CD4-positive, alpha-beta T cell treated with Interleukin-1 beta for 1 hour (primary cell): ENCODE data around the gene RAPGEF6.
A peak's percentile ranks its signal among the peaks of the same experiment; 100 is the strongest.
"Not testable (repeated sequence)": the region's sequence is repeated elsewhere in the genome, so short reads cannot be mapped to it uniquely, and the experiment has no call there.

ENCODE experiments used
- DNase-seq, 2 donors: peaks; one replicate each; pipeline ENCODE4 v3.0.0-alpha.2; 2020 to 2022

Gene RAPGEF6

DNA sequence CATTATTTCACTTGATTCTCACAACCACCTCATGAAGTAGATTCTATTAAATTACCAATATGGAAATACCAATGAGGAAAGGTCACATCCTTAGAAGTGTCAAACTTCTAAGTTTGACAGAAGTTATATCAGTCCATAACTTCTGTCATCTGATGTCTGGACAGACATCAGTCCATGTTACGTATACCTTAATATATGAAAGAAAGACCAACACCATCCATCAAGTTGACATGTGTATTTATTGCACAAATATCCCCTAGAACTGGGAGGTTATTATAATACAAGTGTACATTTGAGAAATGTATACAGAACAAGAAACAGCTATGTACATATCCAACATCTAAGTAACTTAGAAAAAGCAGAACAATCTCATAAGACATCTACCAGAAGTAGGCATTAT lies 6.5 kb upstream of the RAPGEF6 start:
- DNase-seq = no peak

DNA sequence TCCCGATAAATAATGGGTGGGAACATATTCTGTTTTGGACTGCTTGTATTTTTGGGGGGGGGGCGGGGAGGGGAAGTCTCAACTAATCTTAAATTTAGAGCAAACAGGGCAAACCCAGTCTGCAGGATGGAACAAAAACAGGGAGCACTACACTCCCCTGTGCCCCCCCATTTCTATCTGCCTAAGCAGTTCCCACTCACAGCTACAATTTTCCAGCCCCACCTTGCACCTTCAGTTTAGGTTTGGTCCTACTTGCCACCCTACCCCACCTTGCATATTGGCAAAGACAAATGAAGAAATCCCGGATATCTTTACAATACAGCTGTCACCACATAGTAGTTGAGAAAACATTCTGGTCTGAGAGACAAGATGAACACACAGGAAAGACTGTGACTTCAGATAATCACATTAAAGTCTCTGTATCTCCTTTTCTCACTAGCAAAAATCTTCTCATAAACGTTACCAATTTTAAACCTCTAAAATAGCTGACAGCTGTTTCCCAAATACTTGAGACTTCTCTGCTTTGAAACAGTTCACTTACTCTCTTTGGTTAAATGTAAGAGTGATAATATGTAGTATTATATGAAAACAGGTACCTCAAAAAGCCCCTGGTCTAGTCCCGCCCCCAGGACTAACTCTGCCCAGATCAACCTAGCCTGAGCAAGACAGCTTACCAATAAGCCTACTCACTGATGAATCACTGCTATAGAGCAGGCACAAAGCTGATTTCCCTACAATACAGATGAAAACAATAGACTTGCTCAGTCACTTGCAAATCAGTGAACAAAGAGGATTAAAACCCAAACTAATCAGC lies 5.2 kb upstream of the RAPGEF6 start:
- peak; percentile 22 to 60 for DNase-seq

DNA sequence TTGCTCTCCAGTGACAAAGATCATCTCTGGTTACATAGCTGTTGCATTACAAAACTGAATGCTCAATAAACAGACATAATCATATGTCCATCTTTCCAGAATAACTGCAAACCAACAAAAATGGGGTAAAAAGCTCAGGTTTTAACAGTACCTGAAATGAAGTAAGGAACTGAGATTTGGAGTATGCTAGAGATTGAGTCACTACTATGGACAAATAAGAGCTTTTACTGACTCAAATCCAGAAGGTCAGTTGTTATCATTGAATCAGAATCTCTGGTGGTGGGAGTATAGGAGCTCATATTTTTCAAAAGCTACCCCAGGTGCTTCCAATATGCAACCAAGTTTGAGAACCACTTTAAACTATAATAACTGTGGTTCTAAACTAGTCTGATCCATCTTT lies 4.1 kb upstream of the RAPGEF6 start:
- DNase-seq = no peak

DNA sequence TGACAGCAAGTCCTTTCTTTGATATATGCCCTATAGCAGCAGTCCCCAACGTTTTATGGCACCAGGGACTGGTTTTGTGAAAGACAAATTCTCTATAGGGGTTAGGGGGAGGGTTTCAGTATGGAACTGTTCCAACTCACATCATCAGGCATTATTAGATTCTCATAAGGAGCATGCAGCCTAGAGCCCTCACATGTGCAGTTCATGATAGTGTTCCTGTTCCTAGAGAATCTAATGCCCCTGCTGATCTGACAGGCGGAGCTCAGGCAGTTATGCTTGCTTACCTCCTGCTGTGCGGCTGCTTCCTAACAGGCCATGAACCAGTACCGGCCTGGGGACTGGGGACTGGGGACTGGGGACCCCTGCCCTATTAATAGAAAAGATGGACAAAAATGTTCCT lies 2.7 kb upstream of the RAPGEF6 start:
- DNase-seq = no peak

DNA sequence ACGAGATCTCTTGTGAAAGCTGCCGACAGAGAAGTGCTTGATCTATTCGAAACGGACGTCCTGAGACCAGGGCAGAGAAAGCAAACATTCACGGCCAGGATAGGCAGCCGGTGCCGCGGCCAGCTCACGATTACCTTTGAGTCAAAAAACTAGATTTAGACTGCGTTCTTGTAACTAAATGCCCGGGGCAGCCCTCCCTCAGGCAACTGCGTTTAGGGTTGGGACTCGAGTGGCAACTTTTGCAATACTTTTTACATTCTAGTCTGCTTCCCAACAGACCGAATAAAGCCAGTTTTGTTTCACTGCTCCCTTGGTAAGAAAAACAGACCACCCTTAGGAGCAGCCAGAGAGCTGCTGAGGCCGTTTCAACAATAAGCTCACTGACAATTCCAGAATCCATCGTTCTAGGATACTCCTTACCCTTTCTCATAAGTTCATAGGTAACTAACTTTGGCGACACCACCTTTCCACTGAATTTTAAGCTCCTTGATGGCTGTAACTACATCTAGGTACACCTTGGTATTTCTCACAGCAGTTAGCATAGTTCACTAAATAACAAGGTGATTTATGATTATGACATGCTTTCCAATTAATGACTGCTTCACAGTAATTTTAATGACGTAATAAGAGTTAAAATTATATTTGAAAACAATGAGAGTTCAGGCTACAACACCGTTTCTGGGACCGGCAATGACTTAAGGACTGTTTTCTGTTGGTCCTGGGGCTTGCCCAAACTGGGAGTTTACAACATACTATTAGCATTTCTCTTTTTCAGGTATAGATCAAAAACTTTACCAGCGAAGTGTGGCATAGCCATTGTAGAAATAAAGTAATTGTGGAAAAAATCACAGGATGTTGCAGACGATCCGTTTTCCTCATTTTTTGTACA lies 899 bp upstream of the RAPGEF6 start:
- DNase-seq = peak; percentile 12 to 34

DNA sequence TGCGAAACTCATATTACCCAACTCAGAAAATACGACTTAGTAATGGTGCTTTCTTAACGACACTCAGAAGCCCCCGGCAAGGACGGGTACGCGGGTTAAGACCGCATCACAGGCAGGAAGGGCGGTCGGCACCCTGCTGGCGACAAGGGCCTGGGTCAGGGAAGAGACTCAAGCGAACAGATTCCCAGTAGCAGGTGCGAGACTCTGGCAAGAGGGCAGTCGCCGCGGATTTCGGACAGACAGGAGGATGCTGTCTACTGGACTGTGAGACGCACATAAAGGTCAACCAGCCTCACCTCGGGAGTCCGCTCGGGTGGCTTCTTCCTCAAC lies 398 bp downstream of the RAPGEF6 start:
- peak; percentile 75 to 76 for DNase-seq

DNA sequence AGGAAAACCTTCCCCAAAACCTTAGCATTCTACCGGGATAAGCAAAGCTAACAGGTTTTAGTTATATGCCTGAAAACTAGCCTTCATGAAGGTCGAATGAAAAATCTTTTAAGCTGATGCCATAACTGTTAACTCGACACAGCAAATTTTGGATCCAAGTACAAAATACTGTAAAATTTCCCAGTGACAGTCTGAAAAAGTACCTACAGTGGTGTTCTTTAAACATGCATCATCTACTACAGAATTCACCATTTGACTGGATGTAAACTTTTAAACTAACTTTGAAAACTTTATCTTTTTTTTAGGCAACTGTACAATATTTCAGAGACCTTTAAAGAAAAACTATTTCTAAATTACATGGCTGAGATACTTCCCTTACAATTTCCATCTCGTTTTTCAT lies 791 bp downstream of the RAPGEF6 start:
- DNase-seq = no peak

DNA sequence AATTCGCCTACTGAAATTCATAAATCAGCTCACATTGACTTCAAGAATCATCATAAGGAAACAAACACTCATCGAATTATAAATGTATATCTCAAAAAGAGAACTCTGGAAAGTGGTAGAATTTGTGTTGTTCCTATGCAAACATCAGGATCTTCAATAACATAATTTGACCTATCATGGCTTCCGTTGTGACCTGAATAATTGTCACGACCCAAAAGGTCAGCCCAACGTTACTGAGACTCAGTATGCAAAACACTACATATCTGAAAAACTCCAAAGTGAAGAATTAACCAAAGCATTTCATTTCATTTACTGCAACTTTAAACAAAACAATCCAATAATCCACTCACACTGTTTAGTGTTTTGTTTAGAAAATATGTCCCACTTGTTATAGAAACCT lies 1.2 kb downstream of the RAPGEF6 start:
- DNase-seq = no peak

DNA sequence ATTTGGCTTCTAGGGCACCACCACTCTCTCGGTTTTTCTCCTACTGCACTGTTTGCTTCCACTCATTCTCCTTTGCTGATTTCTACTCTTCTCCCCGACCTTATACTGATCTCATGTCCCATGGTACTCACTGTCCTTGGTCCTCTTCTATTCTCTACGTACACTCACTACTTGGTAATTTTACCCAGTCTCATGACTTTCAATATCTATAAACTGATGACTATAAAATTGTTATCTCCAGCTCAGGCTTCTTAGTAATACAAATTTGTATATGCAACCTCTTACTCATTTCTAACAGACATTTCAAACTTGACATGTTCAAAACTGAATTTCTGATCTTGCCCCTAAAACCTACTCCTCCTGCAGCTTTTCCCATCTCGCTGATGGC lies 4.1 kb downstream of the RAPGEF6 start:
- no peak for DNase-seq

DNA sequence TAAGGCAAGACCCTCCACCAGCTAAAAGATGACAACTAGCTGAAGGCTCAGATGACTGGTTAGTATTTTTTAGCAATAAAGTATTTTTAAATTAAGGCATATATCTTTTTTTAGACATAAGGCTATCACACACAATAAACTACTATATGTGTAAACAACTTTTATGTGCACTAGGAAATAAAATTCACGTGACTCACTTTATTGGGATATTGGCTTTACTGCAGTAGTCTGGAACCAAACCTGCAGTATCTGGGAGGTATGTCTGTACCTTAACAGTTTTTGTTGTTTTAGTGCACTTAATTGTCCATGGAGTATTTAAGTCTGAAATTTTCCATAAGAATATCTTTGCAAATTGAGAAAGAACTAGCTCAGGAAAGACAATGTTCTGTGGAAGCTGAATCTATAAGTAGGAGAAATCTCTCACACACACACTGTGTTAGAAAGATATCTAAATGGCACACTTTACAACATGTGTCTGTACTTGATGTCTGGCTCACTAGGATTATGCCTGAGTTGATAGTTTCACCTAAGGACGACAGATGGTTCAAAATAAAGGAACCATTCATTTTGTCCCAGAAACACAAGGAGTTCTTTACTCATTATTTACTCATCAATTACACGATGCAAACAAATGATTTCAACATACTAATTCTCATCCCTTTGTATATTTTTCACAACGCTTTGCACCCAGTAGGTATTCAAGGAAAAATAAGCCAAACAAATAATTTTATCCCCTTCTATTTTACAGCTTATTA lies 4.6 kb downstream of the RAPGEF6 start:
- no peak for DNase-seq

DNA sequence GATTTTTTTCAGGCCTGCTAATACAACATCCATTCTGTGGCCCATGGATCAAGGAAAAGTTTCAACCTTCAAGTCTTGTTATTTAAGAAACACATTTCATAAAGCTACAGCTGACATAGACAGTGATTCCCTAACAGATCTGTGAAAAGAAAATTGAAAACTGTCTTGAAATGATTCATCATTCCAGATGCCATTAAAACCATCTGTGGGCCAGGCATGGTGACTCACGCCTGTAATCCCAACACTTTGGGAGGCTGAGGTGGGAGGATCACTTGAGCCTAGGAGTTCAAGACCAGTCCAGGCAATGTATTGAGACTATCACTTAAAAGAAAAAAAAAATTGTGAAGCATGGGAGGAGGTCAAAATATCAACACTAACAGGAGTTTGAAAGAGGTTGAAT lies 6.0 kb downstream of the RAPGEF6 start:
- DNase-seq = no peak

DNA sequence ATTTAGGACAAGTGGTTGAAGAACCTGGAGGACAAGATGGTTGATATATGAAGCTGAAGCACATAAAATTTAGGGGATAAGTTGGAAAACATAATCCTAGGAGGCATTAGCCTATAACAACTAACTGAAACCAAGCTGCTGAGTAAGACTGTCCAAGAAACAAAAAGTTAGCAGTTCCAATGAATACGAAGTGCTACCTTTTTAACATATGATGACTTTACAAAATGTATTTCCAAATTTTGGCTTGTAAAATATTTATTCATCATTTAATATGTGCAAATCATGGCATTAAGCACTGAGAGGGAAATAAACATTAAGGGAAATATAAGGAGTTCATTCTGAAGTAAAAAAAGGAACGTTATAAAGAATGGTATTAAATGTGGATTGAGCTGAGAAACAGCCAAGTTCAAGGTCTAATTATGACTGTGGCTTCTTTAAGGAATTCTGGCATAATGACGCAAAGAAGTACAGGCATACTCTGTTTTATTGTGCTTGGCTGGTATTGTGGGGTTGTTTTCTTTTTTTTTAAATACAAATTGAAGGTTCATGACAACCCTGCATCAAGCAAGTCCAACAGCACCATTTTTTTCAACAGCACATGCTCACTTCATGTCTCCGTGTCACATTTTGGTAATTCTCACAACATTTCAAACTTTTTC lies 7.7 kb downstream of the RAPGEF6 start:
- DNase-seq = no peak

DNA sequence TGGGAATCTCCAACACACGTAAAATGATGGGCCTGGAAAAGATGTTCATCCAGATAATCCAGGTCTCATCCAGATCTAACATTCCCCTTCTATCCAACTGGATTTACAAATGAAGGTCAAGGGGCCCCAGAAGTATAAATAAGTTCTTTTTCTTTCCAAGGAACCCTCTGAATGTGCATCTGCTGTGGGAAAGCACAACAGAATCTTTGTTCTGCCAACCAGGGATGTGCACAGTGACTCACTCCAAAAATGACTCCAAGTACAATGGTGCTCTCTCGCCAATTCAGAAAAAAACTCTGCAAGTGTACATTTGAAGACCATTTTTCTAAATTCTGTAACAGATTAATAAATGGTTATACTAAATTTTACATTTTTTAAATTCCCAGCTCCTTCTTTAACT lies 12.4 kb downstream of the RAPGEF6 start:
- no peak for DNase-seq

DNA sequence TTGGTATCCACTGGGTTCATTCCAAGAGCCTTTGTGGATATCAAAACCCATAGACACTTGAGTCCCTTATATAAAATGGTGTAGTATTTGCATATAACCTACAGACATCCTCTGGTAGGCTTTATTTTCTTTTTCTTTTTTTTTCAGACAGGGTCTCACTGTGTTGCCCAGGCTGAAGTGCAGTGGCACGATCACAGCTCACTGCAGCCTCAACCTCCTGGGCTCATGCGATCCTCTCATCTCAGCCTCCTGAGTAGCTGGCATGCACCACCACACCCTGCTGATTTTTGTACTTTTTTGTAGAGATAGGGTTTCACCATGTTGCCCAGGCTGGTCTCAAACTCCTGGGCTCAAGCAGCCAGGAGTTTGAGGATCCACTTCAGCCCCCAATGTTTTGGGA lies 13.9 kb downstream of the RAPGEF6 start:
- not testable (repeated sequence) for DNase-seq

DNA sequence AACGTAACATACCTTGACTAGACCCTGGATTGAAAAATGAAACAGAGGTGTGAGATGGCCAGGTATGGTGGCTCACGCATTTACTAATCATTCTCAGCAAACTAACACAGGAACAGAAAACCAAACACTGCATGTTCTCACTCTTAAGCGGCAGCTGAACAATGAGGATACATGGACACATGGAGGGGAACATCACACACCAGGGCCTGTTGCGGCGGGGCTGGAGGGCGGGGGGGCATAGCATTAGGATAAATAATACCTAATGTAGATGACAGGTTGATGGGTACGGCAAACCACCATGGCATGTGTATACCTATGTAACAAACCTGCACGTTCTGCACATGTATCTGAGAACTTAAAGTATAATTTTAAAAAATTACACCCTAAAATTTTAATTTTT lies 15.9 kb downstream of the RAPGEF6 start:
- DNase-seq = no peak

DNA sequence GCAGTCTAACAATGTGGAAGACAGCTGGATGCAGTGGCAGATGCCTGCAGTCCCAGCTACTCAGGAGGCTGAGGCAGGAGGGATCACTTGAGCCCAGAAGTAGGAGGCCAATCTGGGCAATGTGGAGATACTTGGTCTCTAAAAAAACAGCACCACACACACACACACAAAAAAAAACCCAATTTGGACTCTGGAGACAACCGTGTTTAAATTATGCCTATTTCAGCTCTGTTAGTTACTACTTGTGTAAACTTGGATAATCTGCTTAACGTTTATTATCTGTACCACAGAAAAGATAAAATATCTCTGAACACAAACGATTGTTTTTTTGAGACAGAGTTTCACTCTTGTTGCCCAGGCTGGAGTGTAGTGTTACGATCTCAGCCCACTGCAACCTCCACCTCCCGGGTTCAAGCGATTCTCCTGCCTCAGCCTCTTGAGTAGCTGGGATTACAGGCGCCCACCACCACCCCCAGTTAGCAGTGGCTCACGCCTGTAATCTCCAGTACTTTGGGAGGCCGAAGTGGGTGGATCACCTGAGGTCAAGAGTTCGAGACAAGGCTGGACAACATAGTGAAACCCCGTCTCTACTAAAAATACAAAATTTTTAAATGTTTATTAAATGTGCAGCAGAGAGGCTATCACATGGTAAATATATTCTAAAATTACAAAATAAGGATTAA lies 17.7 kb downstream of the RAPGEF6 start:
- DNase-seq = no peak

DNA sequence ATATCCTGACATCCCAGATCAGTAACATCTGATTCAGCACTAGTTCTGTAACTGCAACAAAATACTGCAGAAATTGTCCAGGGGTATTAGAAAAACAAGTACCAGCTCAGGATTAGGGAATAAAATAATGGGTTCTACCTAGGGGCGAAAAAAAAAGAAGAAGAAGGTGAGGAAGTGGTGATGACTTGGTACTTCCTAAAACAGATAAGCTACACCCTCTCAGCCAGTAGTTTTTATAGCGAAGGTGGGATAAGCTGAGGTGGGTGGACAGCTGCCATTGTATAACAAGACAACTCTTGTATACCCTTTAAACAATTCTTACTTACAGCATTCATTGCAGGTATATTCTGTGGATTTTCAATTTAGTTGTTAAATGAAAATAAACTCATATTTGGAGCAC lies 19.1 kb downstream of the RAPGEF6 start:
- no peak for DNase-seq

DNA sequence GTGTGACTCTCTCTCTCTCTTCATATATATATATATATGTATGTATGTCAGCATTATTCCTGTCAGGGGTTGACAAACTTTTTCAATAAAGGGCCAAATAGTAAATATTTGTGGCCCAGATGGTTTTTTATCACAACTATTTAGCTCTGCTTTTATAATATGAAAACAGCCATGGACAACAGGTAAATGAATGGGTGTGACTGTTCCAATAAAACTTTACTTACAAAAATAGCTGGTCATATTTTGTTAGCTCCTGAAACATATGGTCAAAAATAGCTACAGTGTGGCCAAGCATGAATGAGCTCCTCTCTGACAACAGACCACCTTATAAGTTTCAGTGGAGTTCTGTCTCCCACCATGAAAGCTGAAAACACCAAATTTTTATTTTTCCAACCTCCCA lies 21.6 kb downstream of the RAPGEF6 start:
- DNase-seq = no peak

DNA sequence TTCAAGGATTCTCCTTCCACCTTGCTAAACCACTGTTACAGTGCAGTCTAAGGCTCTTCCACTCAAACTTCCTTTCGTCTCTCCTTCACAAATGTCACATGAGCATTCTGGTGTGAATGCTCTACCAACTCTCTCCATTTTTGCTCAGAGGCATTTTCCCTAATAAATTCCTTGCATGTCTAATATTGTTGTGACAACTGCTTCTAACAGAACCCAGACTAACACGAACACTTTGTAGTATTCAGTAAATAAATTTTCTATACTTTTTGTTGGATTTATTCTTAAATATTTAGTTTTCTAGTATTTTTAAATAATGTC lies 24.0 kb downstream of the RAPGEF6 start:
- no peak for DNase-seq

DNA sequence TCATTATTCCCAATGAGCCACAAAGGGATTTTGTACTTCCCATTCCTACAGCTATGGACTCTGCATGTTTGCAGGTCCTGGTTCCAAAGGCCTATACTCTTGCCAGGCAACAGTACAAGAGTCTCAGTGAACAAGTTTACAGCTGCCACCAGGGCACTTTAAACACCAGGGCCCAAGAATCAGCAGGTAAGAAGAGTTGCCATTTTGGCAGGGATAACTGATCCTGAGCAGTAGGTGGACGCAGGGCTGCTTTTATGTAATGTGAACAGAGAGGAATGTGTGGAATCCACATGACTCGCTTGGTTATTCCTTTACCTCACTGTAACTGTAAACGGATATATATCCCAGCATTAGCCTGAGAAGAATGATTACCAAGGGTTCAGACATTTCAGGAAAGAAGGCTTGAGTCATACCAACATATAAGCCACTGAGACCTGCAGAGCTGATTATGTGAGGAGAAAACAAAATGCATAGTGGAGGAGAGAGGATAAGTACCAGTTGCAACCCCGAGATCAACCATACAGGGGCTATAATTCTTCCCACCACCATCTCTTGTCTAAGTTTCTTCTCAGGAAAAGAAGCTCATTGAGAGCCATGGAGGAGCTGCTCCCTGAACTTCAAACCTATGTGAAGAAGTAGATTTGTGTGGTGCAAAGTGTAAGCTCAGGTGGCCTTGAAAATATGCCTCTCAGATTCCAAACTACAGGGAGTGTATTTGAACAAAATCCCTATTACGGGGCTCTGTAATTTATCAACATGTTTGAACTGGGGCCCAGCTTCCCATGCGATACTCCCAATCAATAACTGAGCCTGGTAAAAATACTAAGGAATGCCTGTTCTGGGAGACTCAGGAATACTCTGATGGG lies 24.6 kb downstream of the RAPGEF6 start:
- no peak for DNase-seq

DNA sequence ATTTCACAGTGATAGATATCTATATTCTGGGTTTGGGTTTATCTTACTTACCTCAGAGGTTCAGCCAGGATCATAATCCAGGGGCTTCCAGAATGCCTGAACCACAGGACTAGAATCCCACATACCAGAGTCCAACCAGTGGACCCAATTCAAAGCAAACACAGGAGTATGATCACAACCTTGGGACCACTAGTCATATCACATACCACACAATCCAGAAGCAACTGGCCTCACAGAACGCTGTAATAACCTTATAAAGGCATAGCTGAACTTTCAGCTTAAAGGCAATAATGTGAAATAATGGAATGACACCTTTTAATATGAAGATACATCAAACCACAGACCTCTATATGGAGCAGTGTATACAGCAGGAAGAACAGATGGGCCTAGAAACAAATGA lies 25.3 kb downstream of the RAPGEF6 start:
- no peak for DNase-seq

DNA sequence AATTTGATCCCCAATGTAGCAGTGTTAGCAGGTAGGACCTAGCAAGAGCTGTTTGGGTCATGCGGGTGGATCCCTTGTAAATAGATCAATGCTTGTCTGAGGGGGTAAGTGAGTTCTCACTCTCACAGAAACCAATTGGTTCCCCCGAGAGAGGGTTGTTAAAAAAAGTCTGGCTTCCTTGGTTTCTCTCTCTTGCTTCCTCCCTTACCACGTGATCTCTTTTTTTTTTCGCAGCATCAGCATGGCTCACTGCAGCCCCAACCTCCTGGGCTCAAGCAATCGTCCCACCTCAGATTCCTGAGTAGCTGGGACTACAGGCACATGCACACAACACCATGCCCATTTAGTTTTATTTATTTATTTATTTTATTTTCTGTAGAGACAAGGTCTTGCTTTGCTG lies 26.4 kb downstream of the RAPGEF6 start:
- DNase-seq = no peak
